GM18526 (cell line): Measurements from ENCODE around the gene ASTN2.

ENCODE experiments used
- POLR2A ChIP-seq: IDR thresholded peaks from 3 replicates; pipeline ENCODE4 v1.6.1; 2011; ENCODE audit not compliant: insufficient read length; ENCODE audit errors: extremely low read depth

ASTN2 gene

GRCh38 chr9:117265253-117265652, 149.6 kb downstream of the ASTN2 start:
- no peak for TF ChIP-seq POLR2A

GRCh38 chr9:117258184-117258866, 156.5 kb downstream of the ASTN2 start:
- TF ChIP-seq POLR2A: no peak

GRCh38 chr9:117253261-117253660, 161.6 kb downstream of the ASTN2 start:
- TF ChIP-seq POLR2A: no peak

- no peak for TF ChIP-seq POLR2A
Measured at GRCh38 chr9:117250610-117251215, 164.1 kb downstream of the ASTN2 start.

GRCh38 chr9:117249799-117250198, 165.1 kb downstream of the ASTN2 start:
- TF ChIP-seq POLR2A: no peak

GRCh38 chr9:117247266-117247665, 167.6 kb downstream of the ASTN2 start:
- TF ChIP-seq POLR2A: no peak

GRCh38 chr9:117245175-117245829, 169.6 kb downstream of the ASTN2 start:
- TF ChIP-seq POLR2A: no peak

- TF ChIP-seq POLR2A: no peak
Measured at GRCh38 chr9:117242082-117242481, 172.8 kb downstream of the ASTN2 start.

GRCh38 chr9:117239428-117239827, 175.4 kb downstream of the ASTN2 start:
- no peak for TF ChIP-seq POLR2A

GRCh38 chr9:117234103-117234502, 180.8 kb downstream of the ASTN2 start:
- no peak for TF ChIP-seq POLR2A

GRCh38 chr9:117233016-117233415, 181.8 kb downstream of the ASTN2 start:
- TF ChIP-seq POLR2A: no peak

GRCh38 chr9:117232281-117232680, 182.6 kb downstream of the ASTN2 start:
- TF ChIP-seq POLR2A: no peak

- TF ChIP-seq POLR2A: no peak
Measured at GRCh38 chr9:117231012-117231411, 183.8 kb downstream of the ASTN2 start.

- TF ChIP-seq POLR2A: no peak
Measured at GRCh38 chr9:117224695-117225094, 190.2 kb downstream of the ASTN2 start.

GRCh38 chr9:117218951-117219350, 195.9 kb downstream of the ASTN2 start:
- no peak for TF ChIP-seq POLR2A

GRCh38 chr9:117214416-117214815, 200.4 kb downstream of the ASTN2 start:
- TF ChIP-seq POLR2A: no peak

GRCh38 chr9:117211280-117211679, 203.6 kb downstream of the ASTN2 start:
- TF ChIP-seq POLR2A: no peak

- TF ChIP-seq POLR2A: no peak
Measured at GRCh38 chr9:117205806-117206205, 209.1 kb downstream of the ASTN2 start.
